Stomach smooth muscle (tissue), 2 donors: ENCODE results near the gene ANKRD18B.
"Not testable (repeated sequence)": the region's sequence is repeated elsewhere in the genome, so short reads cannot be mapped to it uniquely, and the experiment has no call there.

ENCODE experiments used
- H3K27ac ChIP-seq: one replicate; pipeline ENCODE4 v1.7.0; 2013; ENCODE audit warnings: mild to moderate bottlenecking, low read length, inconsistent platforms
- H3K27me3 ChIP-seq, 2 donors: one replicate each; pipeline ENCODE4 v1.7.0; 2013; ENCODE audit warnings: low read length in 2 of 2; ENCODE audit not compliant: insufficient read depth in 2 of 2, control insufficient read depth in 1 of 2
- H3K36me3 ChIP-seq, 2 donors: one replicate each; pipeline ENCODE4 v1.7.0; 2013; ENCODE audit warnings: low read length in 2 of 2; ENCODE audit not compliant: control insufficient read depth in 2 of 2, insufficient read depth in 2 of 2
- H3K4me1 ChIP-seq: one replicate; pipeline ENCODE4 v1.7.0; 2013; ENCODE audit warnings: low read length; ENCODE audit not compliant: control insufficient read depth, insufficient read depth
- H3K4me3 ChIP-seq, 2 donors: one replicate each; pipeline ENCODE4 v1.7.0; 2013; ENCODE audit warnings: low read length in 2 of 2
- H3K9ac ChIP-seq, 2 donors: one replicate each; pipeline ENCODE4 v1.7.0; 2013; ENCODE audit warnings: low read length in 2 of 2, mild to moderate bottlenecking in 1 of 2
- H3K9me3 ChIP-seq, 2 donors: one replicate each; pipeline ENCODE4 v1.7.0; 2013; ENCODE audit warnings: low read length in 2 of 2; ENCODE audit not compliant: control insufficient read depth in 2 of 2
- donor health status: healthy.
- donor health status: Pancreatic carcinoma.

Gene ANKRD18B

GRCh38 chr9:33579996-33580395 lies 55.9 kb downstream of the ANKRD18B start:
- H3K27me3 ChIP-seq, H3K36me3 ChIP-seq, H3K4me1 ChIP-seq, H3K9ac ChIP-seq, H3K9me3 ChIP-seq, H3K27ac ChIP-seq, H3K4me3 ChIP-seq: not testable (repeated sequence)

GRCh38 chr9:33582686-33583085 lies 58.6 kb downstream of the ANKRD18B start:
- not testable (repeated sequence) for H3K4me1 ChIP-seq, H3K27ac ChIP-seq, H3K27me3 ChIP-seq, H3K4me3 ChIP-seq, H3K9ac ChIP-seq, H3K36me3 ChIP-seq, H3K9me3 ChIP-seq

GRCh38 chr9:33586128-33586527 lies 62.1 kb downstream of the ANKRD18B start:
- not testable (repeated sequence) for H3K4me1 ChIP-seq, H3K4me3 ChIP-seq, H3K9ac ChIP-seq, H3K36me3 ChIP-seq, H3K9me3 ChIP-seq, H3K27me3 ChIP-seq, H3K27ac ChIP-seq

GRCh38 chr9:33587799-33588198 lies 63.7 kb downstream of the ANKRD18B start:
- not testable (repeated sequence) for H3K9ac ChIP-seq, H3K4me3 ChIP-seq, H3K27ac ChIP-seq, H3K4me1 ChIP-seq, H3K9me3 ChIP-seq, H3K27me3 ChIP-seq, H3K36me3 ChIP-seq

GRCh38 chr9:33588876-33589275 lies 64.8 kb downstream of the ANKRD18B start:
- not testable (repeated sequence) for H3K27me3 ChIP-seq, H3K27ac ChIP-seq, H3K4me1 ChIP-seq, H3K9me3 ChIP-seq, H3K9ac ChIP-seq, H3K36me3 ChIP-seq, H3K4me3 ChIP-seq

GRCh38 chr9:33590857-33591256 lies 66.8 kb downstream of the ANKRD18B start:
- H3K36me3 ChIP-seq, H3K27ac ChIP-seq, H3K9ac ChIP-seq, H3K27me3 ChIP-seq, H3K4me3 ChIP-seq, H3K9me3 ChIP-seq, H3K4me1 ChIP-seq: not testable (repeated sequence)

- H3K9me3 ChIP-seq, H3K27ac ChIP-seq, H3K27me3 ChIP-seq, H3K36me3 ChIP-seq, H3K4me3 ChIP-seq, H3K9ac ChIP-seq, H3K4me1 ChIP-seq: not testable (repeated sequence)
Measured at GRCh38 chr9:33596974-33597373, 72.9 kb downstream of the ANKRD18B start.

- H3K27ac ChIP-seq, H3K4me3 ChIP-seq, H3K27me3 ChIP-seq, H3K36me3 ChIP-seq, H3K9me3 ChIP-seq, H3K4me1 ChIP-seq, H3K9ac ChIP-seq: not testable (repeated sequence)
Measured at GRCh38 chr9:33597386-33597785, 73.3 kb downstream of the ANKRD18B start.

- not testable (repeated sequence) for H3K9ac ChIP-seq, H3K36me3 ChIP-seq, H3K9me3 ChIP-seq, H3K27me3 ChIP-seq, H3K27ac ChIP-seq, H3K4me1 ChIP-seq, H3K4me3 ChIP-seq
Measured at GRCh38 chr9:33598796-33599379, 74.8 kb downstream of the ANKRD18B start.

GRCh38 chr9:33600911-33601310 lies 76.9 kb downstream of the ANKRD18B start:
- not testable (repeated sequence) for H3K27ac ChIP-seq, H3K4me1 ChIP-seq, H3K9me3 ChIP-seq, H3K4me3 ChIP-seq, H3K36me3 ChIP-seq, H3K27me3 ChIP-seq, H3K9ac ChIP-seq

- H3K4me3 ChIP-seq, H3K27me3 ChIP-seq, H3K4me1 ChIP-seq, H3K9me3 ChIP-seq, H3K27ac ChIP-seq, H3K36me3 ChIP-seq, H3K9ac ChIP-seq: not testable (repeated sequence)
Measured at GRCh38 chr9:33604249-33604648, 80.2 kb downstream of the ANKRD18B start.

- not testable (repeated sequence) for H3K4me1 ChIP-seq, H3K9me3 ChIP-seq, H3K27me3 ChIP-seq, H3K36me3 ChIP-seq, H3K4me3 ChIP-seq, H3K27ac ChIP-seq, H3K9ac ChIP-seq
Measured at GRCh38 chr9:33604936-33605335, 80.9 kb downstream of the ANKRD18B start.
